ENCODE measurements around the gene FLNC.

Gene FLNC

GRCh38 chr7:128804484-128804883 is 25.7 kb upstream of the FLNC start:
- no peak for DNase-seq

GRCh38 chr7:128805225-128805624 is 25.0 kb upstream of the FLNC start:
- DNase-seq = no peak

DNA sequence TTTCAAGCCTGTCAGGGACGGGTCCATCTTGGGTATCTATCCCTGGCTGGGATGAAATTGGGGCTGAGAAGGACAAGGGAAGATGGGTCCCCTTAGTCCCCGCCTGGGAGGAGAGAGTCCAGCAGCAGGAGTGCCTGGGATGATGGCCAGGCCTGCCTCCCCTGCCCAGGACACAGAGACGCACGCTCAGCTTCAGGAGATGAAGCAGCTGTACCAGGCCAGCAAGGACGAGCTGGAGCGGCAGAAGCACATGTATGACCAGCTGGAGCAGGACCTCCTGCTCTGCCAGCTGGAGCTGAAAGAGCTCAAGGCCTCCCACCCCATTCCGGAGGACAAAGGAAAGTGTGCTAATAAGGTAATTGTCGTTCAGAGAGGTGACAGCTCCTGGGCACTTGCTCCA is 23.0 kb upstream of the FLNC start:
- no peak for DNase-seq

GRCh38 chr7:128809363-128809762 is 20.8 kb upstream of the FLNC start:
- no peak for DNase-seq

- DNase-seq = no peak
Observed at GRCh38 chr7:128810473-128810872, 19.7 kb upstream of the FLNC start.

DNA sequence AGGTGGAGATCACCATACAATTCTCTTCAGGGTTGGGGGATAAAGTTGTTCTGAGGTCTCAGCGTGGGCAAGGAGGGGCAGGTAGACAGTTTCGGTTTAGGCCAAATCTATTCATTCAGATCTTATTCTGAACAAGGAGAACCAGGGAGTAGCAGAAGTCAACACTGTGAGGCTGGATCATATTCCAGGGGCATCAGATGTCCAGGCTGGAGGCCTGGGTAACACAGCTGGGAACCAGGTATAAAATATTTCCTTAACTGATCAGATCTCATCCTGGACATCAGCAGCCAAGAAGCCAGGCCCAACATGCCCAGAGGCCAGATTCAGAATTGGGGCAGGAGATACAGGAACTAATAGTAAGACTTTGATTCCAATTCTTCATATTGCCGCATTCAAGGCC is 19.2 kb upstream of the FLNC start:
- no peak for DNase-seq

DNA sequence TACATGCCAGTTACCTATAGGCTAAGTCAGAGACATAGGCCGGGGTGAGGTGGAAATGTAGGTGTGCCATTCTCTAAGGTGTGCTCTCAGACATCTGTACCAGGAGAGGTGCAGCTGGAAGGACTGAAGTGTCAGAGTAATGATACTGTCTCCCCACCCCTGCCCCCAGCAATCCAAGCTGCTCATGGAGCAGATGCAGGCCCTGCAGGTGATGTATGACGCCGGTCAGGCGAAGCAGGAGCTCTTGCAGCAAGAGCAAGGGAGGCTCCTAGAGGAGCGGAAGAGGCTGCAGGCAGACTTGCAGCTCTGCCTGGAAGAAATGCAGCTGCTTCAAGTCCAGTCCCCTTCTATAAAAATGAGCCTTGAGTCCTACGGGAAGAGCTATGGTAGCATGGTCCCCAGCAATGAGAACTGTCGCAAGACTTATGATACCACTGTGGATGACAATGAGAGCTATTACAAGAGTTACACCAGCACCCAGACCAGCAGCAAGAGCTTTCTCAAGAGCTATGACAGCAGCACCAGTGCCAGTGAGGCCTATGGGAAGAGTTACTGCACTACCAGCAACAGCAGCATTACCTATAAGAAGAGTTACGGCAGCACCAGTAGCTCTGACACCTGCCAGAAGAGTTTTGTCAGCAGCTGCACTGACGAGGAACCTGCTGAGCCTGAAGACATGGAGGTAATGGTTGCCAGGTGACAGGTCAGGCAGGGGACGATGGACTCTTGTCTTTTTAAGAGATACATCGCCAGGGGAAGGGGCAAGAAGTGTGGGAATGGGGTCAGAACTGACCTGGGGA is 18.4 kb upstream of the FLNC start:
- no peak for DNase-seq

DNA sequence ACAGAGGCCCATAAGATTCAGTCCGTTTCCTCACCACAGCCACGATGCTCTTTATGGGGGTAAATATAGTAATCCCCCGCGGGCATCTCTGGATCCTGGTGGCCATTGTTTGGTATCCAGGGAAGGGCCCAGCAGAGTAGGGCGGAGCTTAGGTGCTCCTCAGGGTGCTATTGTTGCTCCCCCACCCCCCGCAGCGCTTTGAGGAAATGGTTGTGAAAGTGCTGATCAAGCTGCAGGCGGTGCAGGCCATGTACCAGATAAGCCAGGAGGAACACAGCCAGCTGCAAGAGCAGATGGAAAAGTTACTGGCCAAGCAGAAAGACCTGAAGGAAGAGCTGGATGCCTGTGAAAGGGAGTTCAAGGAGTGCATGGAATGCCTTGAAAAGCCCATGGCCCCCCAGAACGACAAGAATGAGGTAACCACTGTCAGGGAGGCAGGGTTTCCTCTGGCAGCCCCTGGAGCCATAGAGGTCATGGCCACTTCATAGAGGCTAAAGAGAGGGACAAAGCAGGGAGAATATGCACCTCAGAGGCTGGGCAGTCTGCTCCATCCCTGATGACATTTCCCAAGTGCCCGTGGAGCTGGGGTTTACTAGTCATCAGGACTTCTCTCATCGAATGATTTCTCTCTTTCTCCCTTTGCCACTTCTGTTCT is 17.6 kb upstream of the FLNC start:
- DNase-seq = peak; percentile 32 to 70 (median 51)

GRCh38 chr7:128814499-128814898 is 15.7 kb upstream of the FLNC start:
- no peak for DNase-seq

DNA sequence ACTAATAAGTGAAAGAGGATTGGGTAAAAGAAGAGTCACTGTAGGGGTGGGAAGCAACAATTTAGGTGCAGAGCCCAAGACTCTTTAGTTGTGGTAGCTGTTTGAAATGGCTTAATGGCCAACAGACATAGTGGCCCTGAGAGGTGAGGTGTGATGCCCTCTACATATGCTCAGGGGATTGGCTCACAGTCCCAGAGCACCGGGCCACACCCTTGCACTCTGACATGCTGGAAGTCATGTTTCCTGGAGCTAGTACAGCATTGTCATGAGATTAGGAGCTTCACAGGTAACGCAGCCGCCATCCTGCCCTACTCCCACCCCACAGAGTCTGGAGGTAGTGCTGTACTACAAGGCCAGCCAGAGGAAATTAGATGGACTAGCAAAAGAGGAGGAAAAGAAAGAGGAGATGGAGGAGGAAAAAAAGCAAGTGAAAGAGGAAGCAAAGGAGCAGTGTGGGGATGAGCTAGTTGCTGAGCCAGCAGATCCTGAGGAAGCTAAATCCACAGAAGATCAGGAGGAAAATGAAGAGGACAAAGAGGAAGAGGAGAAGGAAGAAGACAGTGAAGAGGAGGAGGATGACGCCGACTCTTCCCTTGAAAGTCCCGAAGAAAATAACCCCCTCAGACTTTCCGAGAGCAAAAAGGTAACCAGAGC is 14.8 kb upstream of the FLNC start:
- DNase-seq = peak in 2 of 3 donors; percentile 54 to 56

GRCh38 chr7:128818694-128819093 is 11.5 kb upstream of the FLNC start:
- no peak for DNase-seq

GRCh38 chr7:128821724-128822123 is 8.5 kb upstream of the FLNC start:
- DNase-seq = no peak

DNA sequence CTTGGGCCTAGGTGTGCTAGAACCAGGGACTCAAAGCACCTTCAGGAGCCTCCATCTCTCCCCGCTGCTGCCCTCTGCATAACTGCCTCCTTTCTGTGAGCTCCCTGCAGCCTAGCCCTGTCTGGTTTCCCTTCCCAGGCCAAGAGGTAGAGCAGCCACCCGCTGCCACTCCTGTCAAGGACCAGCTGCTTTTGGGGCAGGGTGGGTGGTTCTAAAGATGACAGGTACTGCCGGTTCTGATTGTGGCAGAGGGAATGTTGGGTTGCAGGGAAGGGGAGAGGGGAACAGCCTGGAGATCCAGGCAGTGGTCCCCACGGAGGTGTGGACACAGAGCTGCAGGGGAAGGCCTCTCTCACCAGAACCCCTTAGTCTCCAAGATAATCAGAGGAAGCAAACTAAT is 3.7 kb upstream of the FLNC start:
- no peak for DNase-seq

DNA sequence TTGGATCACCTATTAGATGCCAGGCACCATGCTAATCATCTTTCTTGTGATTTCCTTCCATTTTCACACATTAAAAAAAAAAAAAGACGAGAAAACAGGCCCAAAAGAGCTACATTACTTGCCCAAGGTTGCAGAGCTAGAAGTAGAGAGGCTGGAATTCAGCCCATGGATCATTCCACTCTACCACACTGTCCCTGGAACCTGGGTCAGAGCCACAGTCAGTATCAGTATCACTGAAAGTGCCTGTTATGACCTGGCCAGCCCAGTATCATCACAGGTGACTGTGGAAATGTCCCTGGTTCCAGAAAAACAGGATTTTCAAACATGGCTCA is 3.3 kb upstream of the FLNC start:
- no peak for DNase-seq

- DNase-seq = peak; percentile 31 to 52 (median 32)
Observed at GRCh38 chr7:128827248-128827958, 2.8 kb upstream of the FLNC start.

GRCh38 chr7:128827971-128828711 is 2.1 kb upstream of the FLNC start:
- DNase-seq = no peak

DNA sequence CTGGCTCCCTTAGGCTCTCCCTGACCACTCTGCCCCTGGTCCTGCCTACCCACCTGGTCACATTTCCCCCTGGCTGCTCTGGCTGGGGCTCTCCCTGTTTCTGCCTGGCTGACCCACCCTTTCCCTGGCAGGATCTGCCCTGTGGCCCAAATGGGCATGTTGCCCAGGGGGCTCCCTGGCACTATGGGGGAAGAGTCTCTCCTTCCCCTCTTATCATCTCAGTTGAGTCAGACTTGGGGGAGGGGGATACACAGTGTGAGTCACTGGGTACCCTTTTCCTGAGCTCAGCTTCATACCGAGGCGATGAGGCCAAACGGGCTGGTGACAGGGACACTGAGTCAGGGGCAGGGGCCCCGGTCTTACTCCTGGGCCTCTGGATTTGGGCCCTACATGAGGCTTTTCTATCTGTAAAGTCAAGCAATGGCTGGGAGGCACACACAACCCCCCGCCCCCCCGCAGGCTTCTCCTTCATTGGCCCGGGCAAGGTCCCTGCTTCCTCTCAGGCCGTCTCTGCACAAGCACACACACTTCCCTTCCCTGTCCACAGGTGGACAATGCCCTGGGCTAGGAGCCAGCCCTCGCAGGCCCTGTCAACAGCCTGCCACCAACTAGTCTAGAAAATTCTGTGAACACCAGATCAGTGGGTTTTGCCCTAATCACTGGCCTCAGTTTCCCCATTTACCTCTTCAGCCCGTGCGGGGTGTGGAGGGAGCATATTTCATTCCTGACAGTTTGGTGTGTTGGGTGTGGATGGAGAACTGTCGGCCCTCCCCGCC is 627 bp upstream of the FLNC start:
- DNase-seq = no peak

GRCh38 chr7:128831178-128831993 is 1.2 kb downstream of the FLNC start:
- DNase-seq = no peak

DNA sequence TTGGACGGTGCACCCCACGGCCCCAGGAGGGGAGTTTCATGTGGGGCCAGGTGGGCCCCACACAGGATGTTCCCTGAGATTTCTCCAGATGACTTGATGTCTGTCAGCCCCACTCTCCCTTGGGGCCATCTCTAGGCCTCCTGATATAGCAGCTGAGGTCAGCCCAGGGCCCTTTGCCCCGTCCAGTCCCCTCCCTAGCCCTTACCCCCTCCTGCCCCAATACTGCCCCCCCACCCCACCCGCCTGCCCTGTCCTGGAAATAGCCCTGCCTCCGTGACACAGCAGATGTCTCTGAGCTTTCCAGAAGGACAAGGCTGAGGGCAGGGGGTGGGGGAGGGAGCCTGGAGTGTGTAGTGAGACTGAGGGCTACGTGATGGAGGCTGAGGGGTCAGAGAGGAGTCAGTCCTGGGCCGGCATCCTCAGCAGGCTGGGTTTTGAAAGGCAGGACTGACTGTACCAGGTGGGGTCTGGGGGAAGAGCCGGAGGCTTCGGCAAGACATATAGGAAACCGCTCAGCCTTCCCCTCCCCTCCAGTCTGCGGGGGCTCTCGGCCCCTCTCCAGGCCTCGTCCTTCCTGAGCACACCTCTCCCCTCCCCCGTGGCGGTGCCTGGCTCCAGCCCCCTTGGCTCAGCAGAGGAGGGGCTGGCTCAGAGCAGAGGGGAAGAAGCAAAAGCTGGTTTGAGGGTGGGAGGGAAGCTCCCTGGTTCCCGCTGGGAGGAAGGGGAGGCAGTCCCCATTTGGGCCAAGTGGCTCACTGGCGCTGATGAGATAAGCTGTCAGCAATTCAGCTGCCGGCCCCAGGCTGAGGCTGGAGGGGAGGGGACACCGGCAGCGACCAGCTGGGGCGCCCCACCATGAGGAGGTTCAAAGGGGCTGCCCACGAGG is 2.0 kb downstream of the FLNC start:
- DNase-seq = no peak

GRCh38 chr7:128832880-128833147 is 2.6 kb downstream of the FLNC start:
- DNase-seq = no peak

All from suppressor macrophage treated with lipopolysaccharide for 1 hour (primary cell).